ENCODE data around the gene HBB.

Gene HBB

GRCh38 chr11:5242933-5243815 is 16.3 kb upstream of the HBB start:
- Histone ChIP-seq H3K79me2 (ENCODE audit: low read length) (no peaks in the 10 kb centered on the region), H3K9me3 (ENCODE audit: insufficient read depth, low read length) (no peaks in the 10 kb centered on the region), H3K36me3 (replicated peaks; ENCODE audit: low read depth, low read length) (no peaks in the 10 kb centered on the region), H3K27me3 (ENCODE audit: low read depth, low read length) (no peaks in the 10 kb centered on the region), H4K20me1 (ENCODE audit: insufficient read depth, low read length) (no peaks in the 10 kb centered on the region), H3K27ac (ENCODE audit: low read length) (no peak overlapping the region), H2AFZ (ENCODE audit: low read depth, low read length) (no peak overlapping the region), H3K4me2 (ENCODE audit: low read length) (peak overlapping the region; percentile 7; the same call in 1 of the 2 replicates), H3K4me1 (ENCODE audit: low read length) (peaks cover 4% of the 10 kb centered on the region), H3K4me3 (ENCODE audit: low read length) (no peak overlapping the region), H3K9ac (ENCODE audit: low read length) (no peak overlapping the region)
- TF ChIP-seq EZH2phosphoT487 (IDR thresholded peaks at IDR 0.05; ENCODE audit: low read depth), result no peak
- TF ChIP-seq CTCF (IDR thresholded peaks at IDR 0.05; ENCODE audit: low read depth, low read length), result no peak

GRCh38 chr11:5242208-5242607 is 15.3 kb upstream of the HBB start:
- Histone ChIP-seq H3K36me3 (replicated peaks; ENCODE audit: low read depth, low read length) (no peaks in the 10 kb centered on the region), H3K27me3 (ENCODE audit: low read depth, low read length) (no peaks in the 10 kb centered on the region), H4K20me1 (ENCODE audit: insufficient read depth, low read length) (no peaks in the 10 kb centered on the region), H3K4me2 (ENCODE audit: low read length) (no peak overlapping the region), H3K4me1 (ENCODE audit: low read length) (peaks cover 4% of the 10 kb centered on the region), H3K4me3 (ENCODE audit: low read length) (no peak overlapping the region), H3K79me2 (ENCODE audit: low read length) (no peaks in the 10 kb centered on the region), H3K27ac (ENCODE audit: low read length) (no peak overlapping the region), H2AFZ (ENCODE audit: low read depth, low read length) (no peak overlapping the region), H3K9me3 (ENCODE audit: insufficient read depth, low read length) (no peaks in the 10 kb centered on the region), H3K9ac (ENCODE audit: low read length) (no peak overlapping the region)
- TF ChIP-seq CTCF (IDR thresholded peaks at IDR 0.05; ENCODE audit: low read depth, low read length) (no peak), EZH2phosphoT487 (IDR thresholded peaks at IDR 0.05; ENCODE audit: low read depth) (no peak)

- TF ChIP-seq CTCF (IDR thresholded peaks at IDR 0.05; ENCODE audit: low read depth, low read length) (no peak), EZH2phosphoT487 (IDR thresholded peaks at IDR 0.05; ENCODE audit: low read depth) (no peak)
- no peak overlapping the region for H3K4me3 ChIP-seq (ENCODE audit: low read length)
- H3K4me2 ChIP-seq (ENCODE audit: low read length), result no peak overlapping the region
- H3K27ac ChIP-seq (ENCODE audit: low read length), result no peak overlapping the region
- H3K27me3 ChIP-seq (ENCODE audit: low read depth, low read length), result no peaks in the 10 kb centered on the region
- no peaks in the 10 kb centered on the region for H3K79me2 ChIP-seq (ENCODE audit: low read length)
- H3K9me3 ChIP-seq (ENCODE audit: insufficient read depth, low read length), result no peaks in the 10 kb centered on the region
- H2AFZ ChIP-seq (ENCODE audit: low read depth, low read length), result no peak overlapping the region
- H4K20me1 ChIP-seq (ENCODE audit: insufficient read depth, low read length), result no peaks in the 10 kb centered on the region
- peaks cover 4% of the 10 kb centered on the region for H3K4me1 ChIP-seq (ENCODE audit: low read length)
- no peak overlapping the region for H3K9ac ChIP-seq (ENCODE audit: low read length)
- H3K36me3 ChIP-seq (replicated peaks; ENCODE audit: low read depth, low read length), result no peaks in the 10 kb centered on the region
Measured at GRCh38 chr11:5241458-5241857, 14.6 kb upstream of the HBB start.

GRCh38 chr11:5240458-5240857 is 13.6 kb upstream of the HBB start:
- Histone ChIP-seq H3K4me1 (ENCODE audit: low read length) (peaks cover 4% of the 10 kb centered on the region), H2AFZ (ENCODE audit: low read depth, low read length) (no peak overlapping the region), H3K27me3 (ENCODE audit: low read depth, low read length) (no peaks in the 10 kb centered on the region), H4K20me1 (ENCODE audit: insufficient read depth, low read length) (no peaks in the 10 kb centered on the region), H3K9ac (ENCODE audit: low read length) (no peak overlapping the region), H3K4me3 (ENCODE audit: low read length) (no peak overlapping the region), H3K4me2 (ENCODE audit: low read length) (no peak overlapping the region), H3K27ac (ENCODE audit: low read length) (no peak overlapping the region), H3K9me3 (ENCODE audit: insufficient read depth, low read length) (no peaks in the 10 kb centered on the region), H3K79me2 (ENCODE audit: low read length) (no peaks in the 10 kb centered on the region), H3K36me3 (replicated peaks; ENCODE audit: low read depth, low read length) (no peaks in the 10 kb centered on the region)
- no peak for TF ChIP-seq CTCF (IDR thresholded peaks at IDR 0.05; ENCODE audit: low read depth, low read length)
- TF ChIP-seq EZH2phosphoT487 (IDR thresholded peaks at IDR 0.05; ENCODE audit: low read depth), result no peak
